Left lung (tissue), 10 donors: ENCODE results near the gene MED16. TPM values are rescaled to one million over a fixed set of nuclear protein-coding genes. Genes with fewer than 3 reads are reported as not detected.

ENCODE experiments used
- ATAC-seq: fragments of 200-7000 bp; cut with Tn5 transposase; one replicate; pipeline ENCODE4 v1.9.1; 2020; ENCODE audit warnings: moderate library complexity
- DNase-seq, 4 donors: peaks; one replicate each; pipeline ENCODE4 v3.0.0-alpha.2; 2013 to 2020
- H3K27ac ChIP-seq, 2 donors: fragments of 200-600 bp; sonication (generic) in 1 of 2; one replicate each; pipeline versions ENCODE4 v1.5.0 to v1.8.0; 2020 to 2021
- H3K27me3 ChIP-seq, 2 donors: fragments of 200-600 bp; sonication (generic) in 1 of 2; one replicate each; pipeline versions ENCODE4 v1.5.0 to v1.8.0; 2020 to 2021
- H3K36me3 ChIP-seq, 2 donors: fragments of 200-600 bp; sonication (generic) in 1 of 2; one replicate each; pipeline versions ENCODE4 v1.5.0 to v1.8.0; 2020 to 2021
- H3K4me1 ChIP-seq, 2 donors: fragments of 200-600 bp; one replicate each; pipeline ENCODE4 v1.8.0; 2021
- H3K4me3 ChIP-seq, 2 donors: fragments of 200-600 bp; sonication (generic) in 1 of 2; one replicate each; pipeline versions ENCODE4 v1.5.0 to v1.8.0; 2020 to 2021; ENCODE audit warnings: mild to moderate bottlenecking in 1 of 2
- H3K9me3 ChIP-seq, 2 donors: fragments of 200-600 bp; sonication (generic) in 1 of 2; one replicate each; pipeline versions ENCODE4 v1.5.0 to v1.8.0; 2020 to 2021
- CTCF ChIP-seq, 2 donors: fragments of 200-600 bp; sonication (generic) in 1 of 2; IDR thresholded peaks; one replicate each; pipeline versions ENCODE4 v1.5.0 to v1.8.0; 2021; ENCODE audit warnings: antibody characterized with exemption in 2 of 2
- intact Hi-C, 2 donors: fragments of 100-400 bp; cut with DNase I; formaldehyde crosslinking; loops; one replicate each; pipeline versions ENCODE4 v1.11.2 to v1.14.2; 2022
- polyA plus RNA-seq, 6 donors: library from polyadenylated mRNA; unstranded; fragments of 120-200 nt; gene quantifications; one replicate each; pipeline ENCODE4 v1.2.1, GENCODE V29; 2013; ENCODE audit not compliant: insufficient read length in 6 of 6
- total RNA-seq, 2 donors: library from RNA; stranded (reverse); fragmentation: NEBNext Ultra II Directional; extraction: Animal tissue kit (Norgen Biotek cat#: 25700); gene quantifications; one replicate each; pipeline ENCODE4 v1.2.1, GENCODE V29; 2021
- donor health status: DM: no; HTN: yes; CAD: no.
- donor health status: DM: no; HTN: no; CAD: no.

Gene MED16
- total and polyA plus RNA-seq, 8 donors = 42.4 to 61.7 (median 53.0) TPM

DNA sequence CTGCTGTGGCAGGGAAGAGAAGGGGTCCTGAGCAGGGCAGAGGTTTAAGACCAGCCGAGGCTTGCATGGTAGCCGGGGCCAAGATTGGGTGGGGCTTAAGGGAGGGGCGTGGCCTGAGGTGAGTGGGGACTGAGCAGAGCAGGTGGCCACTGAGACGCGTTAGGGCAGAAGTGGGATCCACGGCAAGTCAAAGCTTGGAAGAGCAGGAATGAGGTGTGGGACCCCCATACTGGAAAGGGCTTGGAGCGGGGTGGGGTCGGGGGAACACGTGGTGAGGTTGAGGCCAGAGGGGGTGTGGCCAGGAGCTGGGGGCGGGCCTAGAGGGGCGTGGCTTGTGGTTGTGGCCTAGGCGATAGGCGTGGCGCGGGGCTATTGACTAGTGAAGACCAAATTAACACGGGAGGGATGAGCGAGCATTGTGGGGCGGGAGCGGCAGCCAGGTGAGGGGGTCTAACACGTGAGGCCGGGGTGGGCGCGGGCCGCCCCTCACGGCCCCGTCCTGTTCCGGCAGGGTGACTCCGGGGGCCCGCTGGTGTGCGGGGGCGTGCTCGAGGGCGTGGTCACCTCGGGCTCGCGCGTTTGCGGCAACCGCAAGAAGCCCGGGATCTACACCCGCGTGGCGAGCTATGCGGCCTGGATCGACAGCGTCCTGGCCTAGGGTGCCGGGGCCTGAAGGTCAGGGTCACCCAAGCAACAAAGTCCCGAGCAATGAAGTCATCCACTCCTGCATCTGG is 30.2 kb downstream of the MED16 start:
- intact Hi-C loops = no loop called here
- ATAC-seq = peak; percentile 35
- H3K4me3 ChIP-seq = peak overlapping the region in 1 of 2 donors; percentile 30
- TF ChIP-seq CTCF (IDR thresholded peaks at IDR 0.05) = no peak
- peak in 2 of 4 donors; percentile 74 to 89 for DNase-seq
- H3K27ac ChIP-seq = no peak overlapping the region
- peaks cover 0 to 50% of the 10 kb centered on the region in 2 donors for H3K4me1 ChIP-seq
- H3K27me3 ChIP-seq = peaks cover 0 to 37% of the 10 kb centered on the region in 2 donors
- H3K9me3 ChIP-seq = no peaks in the 10 kb centered on the region
- peaks cover 0 to 6% of the 10 kb centered on the region in 2 donors for H3K36me3 ChIP-seq

DNA sequence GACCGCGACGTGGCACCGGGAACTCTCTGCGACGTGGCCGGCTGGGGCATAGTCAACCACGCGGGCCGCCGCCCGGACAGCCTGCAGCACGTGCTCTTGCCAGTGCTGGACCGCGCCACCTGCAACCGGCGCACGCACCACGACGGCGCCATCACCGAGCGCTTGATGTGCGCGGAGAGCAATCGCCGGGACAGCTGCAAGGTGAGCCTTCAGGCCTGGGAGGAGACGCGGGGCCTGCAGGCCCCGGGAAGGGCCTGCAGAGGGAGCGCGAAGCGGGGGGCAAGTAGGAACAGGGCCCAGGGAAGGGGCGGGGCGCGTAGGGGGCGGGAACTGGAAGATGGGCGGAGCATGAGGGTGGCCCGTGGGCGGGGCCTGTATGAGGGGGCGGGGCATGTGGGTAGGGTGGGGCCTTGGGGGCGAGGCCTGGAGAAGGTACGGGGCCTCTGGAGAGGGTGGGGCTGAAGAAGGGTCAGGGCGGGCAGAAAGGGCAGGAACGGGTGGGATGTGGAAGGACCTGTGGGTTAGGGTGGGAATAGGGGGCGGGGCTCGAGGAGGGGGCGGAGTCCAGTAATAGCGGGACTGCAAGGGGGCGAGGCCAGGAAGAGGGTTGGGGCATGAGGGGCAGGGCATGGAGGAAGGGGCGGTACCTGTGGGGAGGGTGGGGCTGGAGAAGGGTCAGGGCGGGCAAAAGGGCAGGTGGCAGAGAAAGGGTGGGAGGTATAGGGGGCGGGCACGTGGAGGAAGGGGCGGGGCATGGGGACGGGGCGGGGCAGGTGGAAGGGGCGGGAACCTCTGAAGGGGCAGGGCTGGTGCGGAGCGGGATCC is 31.0 kb downstream of the MED16 start:
- Histone ChIP-seq H3K36me3 (no peaks in the 10 kb centered on the region), H3K9me3 (no peaks in the 10 kb centered on the region), H3K27ac (no peak overlapping the region), H3K4me3 (peak overlapping the region in 1 of 2 donors; percentile 30), H3K27me3 (peaks cover 0 to 40% of the 10 kb centered on the region in 2 donors), H3K4me1 (peaks cover 0 to 50% of the 10 kb centered on the region in 2 donors)
- intact Hi-C loops = no loop called here
- TF ChIP-seq CTCF (IDR thresholded peaks at IDR 0.05) = no peak
- ATAC-seq (peak; percentile 53), DNase-seq (peak in 1 of 4 donors; percentile 88)

DNA sequence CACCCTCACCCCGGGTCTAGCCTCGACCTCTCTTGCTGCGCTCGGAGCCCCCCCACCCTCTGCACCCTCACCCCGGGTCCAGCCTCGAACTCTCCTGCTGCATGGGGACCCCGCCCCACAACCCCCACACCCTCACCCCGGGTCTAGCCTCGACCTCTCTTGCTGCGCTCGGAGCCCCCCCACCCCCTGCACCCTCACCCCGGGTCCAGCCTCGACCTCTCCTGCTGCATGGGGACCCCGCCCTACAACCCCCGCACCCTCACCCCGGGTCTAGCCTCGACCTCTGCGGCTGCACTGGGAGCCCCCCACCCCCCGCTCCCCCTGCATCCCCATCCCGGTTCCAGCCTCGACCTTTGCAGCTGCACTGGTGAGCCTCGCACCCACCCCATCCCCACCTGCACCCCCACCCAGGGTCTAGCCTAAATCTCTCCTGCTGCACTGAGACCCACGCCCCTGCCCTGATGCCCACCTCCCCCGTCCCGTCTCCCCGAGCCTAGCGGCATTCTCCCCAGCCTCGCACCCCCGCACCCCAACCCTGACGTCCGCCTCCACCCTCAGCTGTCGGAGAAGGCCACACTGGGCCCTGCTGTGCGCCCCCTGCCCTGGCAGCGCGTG is 31.7 kb downstream of the MED16 start:
- H3K4me1 ChIP-seq = peaks cover 0 to 50% of the 10 kb centered on the region in 2 donors
- intact Hi-C loops = no loop called here
- H3K27me3 ChIP-seq = peaks cover 0 to 40% of the 10 kb centered on the region in 2 donors
- ATAC-seq = no peak
- TF ChIP-seq CTCF (IDR thresholded peaks at IDR 0.05) = no peak
- no peaks in the 10 kb centered on the region for H3K9me3 ChIP-seq
- no peak overlapping the region for H3K27ac ChIP-seq
- DNase-seq = no peak
- H3K36me3 ChIP-seq = no peaks in the 10 kb centered on the region
- no peak overlapping the region for H3K4me3 ChIP-seq

GRCh38 chr19:858868-859843 is 33.8 kb downstream of the MED16 start, which contains the start of gene CFD:
CFD (plus strand) TSS chr19:859664; CDS start chr19:859690, 26 bp downstream.
- intact Hi-C loops = loop anchor here in 1 of 2 donors (5.0 to 10.0 kb wide), 2 partner anchors 58 to 94 kb away; partner anchors contain the start of gene KISS1R
- no peak for TF ChIP-seq CTCF (IDR thresholded peaks at IDR 0.05)
- DNase-seq = peak in 2 of 4 donors; percentile 70 to 89

More at GRCh38 chr19:858868-859843, 33.8 kb downstream of the MED16 start, which contains the start of gene CFD:
- peak within 1 kb of the TSS; percentile 34 to 41 for H3K4me3 ChIP-seq
- peak within 1 kb of the TSS; percentile 48 to 79 for H3K27ac ChIP-seq
- H3K9me3 ChIP-seq = no peaks in the 10 kb centered on the region
- peaks cover 0 to 47% of the 10 kb centered on the region in 2 donors for H3K4me1 ChIP-seq
- peak; percentile 16 for ATAC-seq
- H3K36me3 ChIP-seq = no peaks in the 10 kb centered on the region
- H3K27me3 ChIP-seq = peaks cover 0 to 40% of the 10 kb centered on the region in 2 donors
